NCI-H748 (cell line): ENCODE data around the gene DST.

Experiments used
- DNase-seq: peaks from one replicate; lab custom pipeline; 2025; ENCODE audit not compliant: unreplicated experiment; lab: John Stamatoyannopoulos, UW

DST gene

DNA sequence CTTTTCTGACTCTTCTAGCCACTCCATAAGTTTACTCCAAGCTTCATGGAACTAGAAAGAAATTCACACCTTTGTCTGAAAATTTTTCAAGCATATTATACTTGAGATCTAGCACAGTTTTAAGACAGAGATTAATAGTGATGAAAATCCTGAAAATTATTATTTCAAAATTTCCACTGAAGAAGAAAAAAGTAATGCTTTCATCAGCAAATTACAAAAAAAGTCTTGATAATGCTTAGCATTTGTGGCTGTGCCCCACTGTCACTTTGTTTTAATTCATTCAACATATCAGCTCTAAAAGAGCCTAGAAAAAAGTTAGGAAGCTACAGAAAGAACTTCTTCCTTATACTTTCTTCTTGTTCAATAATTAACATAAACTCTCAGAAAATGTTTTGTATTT, 153.1 kb downstream of the DST start:
- DNase-seq: no peak

DNA sequence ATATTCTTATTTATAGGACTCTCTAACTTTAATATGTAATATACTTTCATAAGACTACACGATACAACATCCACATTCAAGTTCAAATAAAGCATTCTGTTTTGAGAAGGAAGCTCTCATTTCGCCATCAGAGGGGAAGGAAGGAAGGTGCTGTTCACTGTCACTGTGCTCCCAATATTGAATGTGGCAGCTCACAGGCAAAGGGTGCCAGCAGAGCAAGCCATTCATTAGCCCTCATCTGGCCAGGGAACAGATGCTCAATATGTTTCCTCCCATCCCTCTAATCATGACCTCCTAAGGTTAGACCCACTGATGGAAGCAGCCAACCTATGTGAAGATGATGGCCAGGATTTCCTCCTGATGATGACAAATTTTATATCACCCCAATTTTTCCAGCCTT, 154.4 kb downstream of the DST start:
- DNase-seq: no peak

- DNase-seq: no peak
Measured at GRCh38 chr6:56486681-56487080, 156.0 kb downstream of the DST start.

DNA sequence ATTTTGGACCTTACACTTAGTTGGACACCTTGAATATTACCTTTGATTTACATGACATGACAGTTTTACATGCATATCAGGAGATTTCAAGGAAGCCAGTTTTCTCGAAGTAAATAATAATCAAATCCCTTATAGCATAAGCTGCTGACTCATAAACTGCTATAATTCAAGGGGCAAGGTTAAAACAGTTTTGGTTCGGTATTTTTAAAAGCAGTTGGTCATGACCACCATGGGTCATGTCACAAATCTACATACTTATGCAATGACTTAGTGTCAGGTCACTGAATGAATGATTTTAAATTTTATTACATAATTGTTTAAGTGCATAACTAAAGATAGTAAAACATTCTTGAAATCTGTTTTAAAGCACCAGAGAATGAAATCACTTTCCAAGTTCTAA, 158.0 kb downstream of the DST start:
- no peak for DNase-seq

- no peak for DNase-seq
Measured at GRCh38 chr6:56483929-56484328, 158.8 kb downstream of the DST start.

GRCh38 chr6:56482525-56482924, 160.2 kb downstream of the DST start:
- DNase-seq: no peak

- DNase-seq: peak; percentile 15
Measured at GRCh38 chr6:56481957-56482356, 160.7 kb downstream of the DST start.

- no peak for DNase-seq
Measured at GRCh38 chr6:56480654-56481337, 161.9 kb downstream of the DST start.

GRCh38 chr6:56480246-56480645, 162.4 kb downstream of the DST start:
- DNase-seq: no peak

- no peak for DNase-seq
Measured at GRCh38 chr6:56479381-56479780, 163.3 kb downstream of the DST start.

DNA sequence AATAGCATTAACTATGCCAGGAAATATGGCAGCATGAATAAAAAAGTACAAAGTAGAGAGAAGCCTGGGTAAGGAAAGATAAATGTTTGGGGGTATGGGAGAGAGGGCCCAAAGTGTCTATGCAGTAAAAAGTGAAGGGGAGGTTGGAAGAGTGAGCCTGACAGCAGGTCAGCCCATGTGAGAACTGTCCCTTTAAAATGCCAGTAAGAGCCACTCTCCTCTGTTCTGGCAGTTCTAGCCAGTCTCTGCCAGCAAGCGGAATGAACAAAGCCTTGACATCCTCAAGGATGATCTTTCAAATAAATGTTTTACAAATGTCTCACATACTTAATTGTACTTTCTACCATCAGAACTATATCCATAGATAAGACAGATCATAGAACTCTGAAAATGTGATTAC, 164.5 kb downstream of the DST start:
- DNase-seq: no peak

GRCh38 chr6:56477241-56477640, 165.4 kb downstream of the DST start:
- no peak for DNase-seq

GRCh38 chr6:56475736-56476457, 166.8 kb downstream of the DST start:
- DNase-seq: peak; percentile 17

- DNase-seq: no peak
Measured at GRCh38 chr6:56474532-56474931, 168.2 kb downstream of the DST start.

DNA sequence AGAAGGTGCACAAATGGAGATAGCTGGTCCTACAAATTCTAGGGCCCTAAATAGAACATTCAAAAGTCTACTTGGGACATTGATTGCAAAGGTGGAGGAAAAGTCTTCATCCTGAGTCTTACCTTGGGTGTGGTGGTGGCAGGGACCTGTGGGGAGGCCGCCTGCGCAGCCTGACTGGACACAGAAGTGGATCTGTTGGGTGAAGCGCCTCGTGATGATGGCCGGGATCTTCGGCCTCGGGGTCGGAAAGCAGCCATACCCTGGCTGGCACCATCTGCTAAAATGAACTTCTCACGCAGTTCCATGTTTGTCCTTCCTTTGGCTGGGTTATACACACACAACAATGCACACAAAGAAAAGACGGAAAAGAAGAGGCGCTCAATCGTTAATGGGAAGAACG, 179.2 kb downstream of the DST start:
- DNase-seq: no peak

- DNase-seq: no peak
Measured at GRCh38 chr6:56459030-56459805, 183.5 kb downstream of the DST start.

GRCh38 chr6:56458324-56458884, 184.3 kb downstream of the DST start:
- DNase-seq: no peak

- no peak for DNase-seq
Measured at GRCh38 chr6:56456785-56457184, 185.9 kb downstream of the DST start.

DNA sequence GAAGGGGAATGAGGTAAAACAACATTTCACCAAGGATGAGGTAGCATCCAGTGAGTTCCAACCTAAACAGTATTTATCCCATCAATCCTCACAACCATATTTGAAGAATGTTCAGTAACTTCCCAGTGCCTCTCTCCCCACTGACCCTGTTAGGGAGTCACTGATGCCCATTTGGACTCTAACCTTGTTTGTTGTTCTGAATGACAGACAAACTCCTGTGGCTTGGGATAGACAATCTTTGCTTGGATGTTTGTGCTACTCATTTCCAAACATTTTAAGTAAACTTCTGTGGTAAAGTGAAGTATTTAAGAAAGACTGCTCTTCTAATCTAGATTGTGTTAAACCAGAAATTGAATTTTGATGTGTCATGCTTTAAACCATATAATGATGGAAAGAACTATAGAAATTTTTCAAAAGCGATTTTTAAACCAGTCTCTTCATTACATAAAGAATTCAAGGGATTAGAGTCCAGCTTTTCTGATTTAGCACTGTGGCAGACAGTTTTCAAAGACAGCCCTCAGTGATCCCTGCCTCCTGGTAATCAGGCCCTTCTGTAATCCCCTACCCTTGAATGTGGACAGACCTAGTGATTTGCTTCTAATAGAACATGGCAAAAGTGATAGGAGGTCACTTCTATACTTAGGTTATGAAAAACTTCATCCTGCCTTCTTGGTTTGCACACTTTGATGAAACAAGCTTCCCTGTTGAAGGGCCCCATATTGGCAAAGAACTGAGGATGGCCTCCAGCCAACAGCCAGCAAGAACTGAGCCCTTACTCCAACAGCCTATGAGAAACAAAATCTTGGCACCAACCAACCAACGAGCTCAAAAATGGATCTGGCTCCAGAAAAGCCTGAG, 191.6 kb downstream of the DST start:
- no peak for DNase-seq

- no peak for DNase-seq
Measured at GRCh38 chr6:56450376-56450775, 192.3 kb downstream of the DST start.

GRCh38 chr6:56448046-56448445, 194.6 kb downstream of the DST start:
- DNase-seq: peak; percentile 16
